ENCODE results near the gene KRTAP5-8.
"Not testable (repeated sequence)": the region's sequence is repeated elsewhere in the genome, so short reads cannot be mapped to it uniquely, and the experiment has no call there.

The KRTAP5-8 gene

DNA sequence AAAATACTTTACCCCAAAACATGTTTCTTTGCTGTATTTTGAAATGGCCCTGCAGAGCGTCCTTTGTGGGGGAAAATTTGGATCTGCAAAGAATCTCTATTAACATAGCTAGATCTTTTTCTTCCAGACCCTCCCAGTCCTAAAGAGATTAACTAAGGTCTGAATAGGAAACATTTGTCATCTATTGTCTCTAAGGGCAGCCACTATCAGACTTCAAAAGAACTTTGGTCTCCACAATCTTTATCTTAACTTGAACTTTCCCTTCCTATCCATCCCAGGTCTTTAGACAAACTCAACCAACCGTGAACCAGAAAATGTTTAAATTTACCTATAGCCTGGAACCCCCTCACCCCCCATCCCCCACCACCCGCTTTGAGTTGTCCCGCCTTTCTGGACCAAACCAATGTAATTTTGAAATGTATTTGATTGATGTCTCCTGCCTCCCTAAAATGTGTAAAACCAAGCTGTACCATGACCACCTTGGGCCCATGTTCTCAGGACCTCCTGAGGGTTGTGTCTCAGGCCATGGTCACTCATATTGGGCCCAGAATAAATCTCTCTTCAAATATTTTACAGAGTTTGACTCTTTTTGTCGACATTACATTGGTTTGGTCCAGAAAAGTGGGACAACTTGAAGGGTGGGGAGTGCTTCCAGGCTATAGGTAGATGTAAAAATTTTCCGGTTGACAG lies 6.8 kb downstream of the KRTAP5-8 start:
- DNase-seq, result no peak

DNA sequence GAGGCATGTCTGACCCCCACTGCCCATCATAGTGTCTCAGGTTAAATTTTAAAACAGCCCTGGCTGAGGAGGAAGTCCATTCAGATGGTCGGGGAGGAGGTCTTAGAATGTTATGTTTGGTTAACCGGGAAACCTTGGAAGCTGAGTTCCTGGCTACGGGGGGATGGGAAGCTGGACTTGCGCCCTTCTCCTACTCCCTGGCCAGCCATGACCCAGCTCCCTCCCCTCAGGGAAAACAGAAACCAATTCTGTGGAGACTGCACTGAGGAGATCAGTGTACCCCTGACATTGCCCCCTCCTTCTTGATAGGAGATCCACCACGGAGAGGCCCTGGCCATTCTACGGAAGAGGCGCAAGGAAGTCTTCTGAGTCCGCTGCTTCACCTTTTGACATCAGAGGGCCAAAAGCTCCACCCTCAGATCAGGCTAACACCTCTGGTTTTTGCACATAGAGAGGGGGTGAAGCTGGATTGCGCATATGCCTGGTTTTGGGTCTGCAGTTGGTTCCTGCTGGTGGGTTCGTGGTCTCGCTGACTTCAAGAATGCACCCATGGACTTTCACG lies 7.7 kb downstream of the KRTAP5-8 start:
- DNase-seq, result no peak

GRCh38 chr11:71548120-71548519 lies 10.3 kb downstream of the KRTAP5-8 start, which contains the start of gene KRTAP5-9:
TSS of gene KRTAP5-9 (plus strand) at chr11:71548420. CDS start at chr11:71548658, 238 bp downstream.
- DNase-seq, result no peak

DNA sequence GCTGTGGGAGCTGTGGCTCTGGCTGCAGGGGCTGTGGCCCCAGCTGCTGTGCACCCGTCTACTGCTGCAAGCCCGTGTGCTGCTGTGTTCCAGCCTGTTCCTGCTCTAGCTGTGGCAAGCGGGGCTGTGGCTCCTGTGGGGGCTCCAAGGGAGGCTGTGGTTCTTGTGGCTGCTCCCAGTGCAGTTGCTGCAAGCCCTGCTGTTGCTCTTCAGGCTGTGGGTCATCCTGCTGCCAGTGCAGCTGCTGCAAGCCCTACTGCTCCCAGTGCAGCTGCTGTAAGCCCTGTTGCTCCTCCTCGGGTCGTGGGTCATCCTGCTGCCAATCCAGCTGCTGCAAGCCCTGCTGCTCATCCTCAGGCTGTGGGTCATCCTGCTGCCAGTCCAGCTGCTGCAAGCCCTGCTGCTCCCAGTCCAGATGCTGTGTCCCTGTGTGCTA lies 10.9 kb downstream of the KRTAP5-8 start:
- no peak for DNase-seq

- DNase-seq, result no peak
These were observed 13.9 kb downstream of the KRTAP5-8 start for GRCh38 chr11:71551711-71552110.

- no peak for DNase-seq
These were observed 17.2 kb downstream of the KRTAP5-8 start for GRCh38 chr11:71554996-71555395.

- no peak for DNase-seq
These were observed 17.7 kb downstream of the KRTAP5-8 start for GRCh38 chr11:71555508-71555907.

DNA sequence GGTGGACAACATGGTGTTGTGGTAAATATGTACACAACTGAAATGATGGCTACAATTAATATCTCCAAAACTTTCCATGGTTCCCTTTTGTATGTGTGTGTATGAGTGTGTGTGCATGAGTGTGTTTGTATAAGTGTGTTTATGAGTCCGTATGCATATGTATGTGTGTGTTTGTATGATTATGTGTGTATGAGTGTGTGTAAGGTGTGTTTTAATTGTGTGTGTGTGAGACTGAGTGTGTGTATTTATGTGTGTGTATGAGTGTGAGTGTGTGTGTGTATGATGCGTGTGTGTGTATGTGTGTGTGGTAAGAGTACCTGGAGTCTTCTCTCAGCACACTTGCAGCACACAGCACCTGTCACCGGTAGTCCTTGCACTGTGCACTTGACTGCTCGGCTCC lies 18.2 kb downstream of the KRTAP5-8 start:
- DNase-seq, result no peak

GRCh38 chr11:71557257-71557656 lies 19.4 kb downstream of the KRTAP5-8 start:
- DNase-seq, result no peak

GRCh38 chr11:71558996-71559395 lies 21.2 kb downstream of the KRTAP5-8 start:
- no peak for DNase-seq

DNA sequence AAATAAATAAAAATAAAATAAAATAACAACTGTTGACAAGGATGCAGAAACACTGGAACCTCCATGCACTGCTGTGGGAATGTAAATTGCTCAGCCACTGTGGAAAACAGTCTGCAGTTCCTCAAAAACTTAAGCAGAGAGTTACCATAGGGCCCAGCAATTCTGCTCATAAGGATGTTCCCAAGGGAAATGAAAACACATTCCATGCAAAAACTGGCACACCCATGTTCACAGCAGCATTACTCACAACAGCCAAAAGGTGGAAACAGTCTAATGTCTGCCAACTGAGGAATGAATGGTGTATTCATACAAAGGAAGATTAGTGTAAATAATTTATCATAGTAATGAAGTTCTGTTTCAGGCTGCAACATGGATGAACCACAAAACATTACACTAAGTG lies 24.3 kb downstream of the KRTAP5-8 start:
- no peak for DNase-seq

GRCh38 chr11:71563406-71563805 lies 25.6 kb downstream of the KRTAP5-8 start:
- DNase-seq, result no peak

GRCh38 chr11:71564430-71564829 lies 26.6 kb downstream of the KRTAP5-8 start:
- DNase-seq, result no peak

DNA sequence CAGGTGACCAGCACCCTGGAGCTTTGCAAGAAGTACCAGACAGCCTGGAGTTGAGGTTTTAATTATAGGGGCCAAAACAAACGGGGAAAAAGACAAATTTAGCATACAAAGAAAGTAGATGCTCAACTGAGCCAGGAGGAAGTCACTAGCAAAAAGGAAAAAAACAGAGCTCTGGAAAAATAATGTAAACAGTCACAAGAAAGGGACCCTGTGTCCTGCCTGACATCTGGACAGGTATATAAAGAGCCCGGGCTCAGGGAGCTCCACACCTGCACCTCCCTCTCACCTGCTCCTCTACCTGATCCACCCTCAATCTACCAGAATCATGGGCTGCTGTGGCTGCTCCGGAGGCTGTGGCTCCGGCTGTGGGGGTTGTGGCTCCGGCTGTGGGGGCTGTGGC lies 27.4 kb downstream of the KRTAP5-8 start, which contains the start of gene KRTAP5-10:
TSS of gene KRTAP5-10 (plus strand) at position 301 of the 400 bp plus-strand sequence. CDS start at position 326, 25 bp downstream.
- DNase-seq, result no peak

DNA sequence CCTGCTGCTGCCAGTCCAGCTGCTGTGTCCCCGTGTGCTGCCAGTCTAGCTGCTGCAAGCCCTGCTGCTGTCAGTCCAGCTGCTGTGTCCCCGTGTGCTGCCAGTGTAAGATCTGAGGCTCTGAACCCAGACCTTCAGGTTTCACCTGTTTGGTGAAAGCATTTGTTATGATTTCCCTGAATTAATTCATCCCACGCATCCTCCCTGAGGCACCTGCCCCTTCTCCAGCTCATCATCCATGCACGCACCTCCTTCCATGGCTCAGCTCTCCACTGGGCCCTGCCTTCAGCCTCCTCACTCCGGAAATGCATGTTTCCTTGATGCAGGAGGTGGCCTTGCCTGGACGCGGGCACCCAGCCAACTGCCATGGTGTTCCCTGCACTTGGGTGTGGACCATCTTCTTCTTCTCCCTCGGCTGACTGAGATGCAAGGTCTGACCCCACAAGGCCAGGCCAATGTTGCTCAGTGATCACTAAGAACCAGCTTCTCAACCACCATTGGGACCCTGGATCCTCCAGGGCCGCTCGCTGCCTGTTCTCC lies 28.3 kb downstream of the KRTAP5-8 start:
- no peak for DNase-seq

DNA sequence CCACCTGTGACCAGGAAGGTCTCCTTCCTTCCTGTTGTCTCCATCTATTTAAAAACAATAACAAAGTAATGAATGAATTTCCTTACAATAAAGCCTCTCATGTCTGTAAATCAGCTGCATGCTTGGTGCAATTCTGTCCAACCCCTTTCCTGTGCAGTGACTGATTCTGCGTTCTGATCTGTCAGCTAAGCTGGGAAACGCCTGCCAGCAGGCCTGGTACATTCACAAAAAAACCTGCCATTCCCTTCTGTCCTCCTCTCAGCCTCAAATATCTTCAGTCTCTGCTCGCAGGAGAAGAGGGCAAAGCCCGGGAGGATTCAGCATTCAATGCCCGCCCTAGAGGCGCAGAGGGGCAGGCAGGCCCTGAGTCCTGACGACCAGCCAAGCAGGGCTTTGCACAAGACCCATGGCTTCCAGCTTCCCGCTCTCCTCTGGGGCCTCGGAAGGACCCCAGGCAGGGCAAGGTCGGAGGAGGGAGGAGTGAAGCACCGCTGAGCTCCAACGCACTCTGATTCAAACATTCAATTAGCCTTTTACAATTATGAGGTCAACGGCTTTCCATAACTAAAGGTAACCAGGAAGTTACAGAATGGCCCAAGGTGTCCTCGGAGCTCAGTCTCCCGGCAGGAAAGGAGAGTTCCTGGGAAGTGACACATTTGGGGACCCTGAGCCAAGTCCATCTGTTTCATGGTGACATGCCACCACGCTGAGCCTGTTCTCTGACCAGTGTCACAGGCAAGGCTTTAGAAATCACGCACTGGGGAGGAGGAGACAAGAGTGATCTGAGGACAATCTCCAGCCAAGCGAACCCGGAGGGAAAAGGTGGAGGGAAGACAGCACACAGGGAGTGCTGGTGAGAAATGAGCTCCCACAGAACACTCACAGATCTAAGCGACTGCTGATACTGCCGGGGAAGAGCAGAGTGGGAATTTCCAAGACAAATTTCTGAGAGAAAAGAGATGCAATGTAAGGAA lies 29.1 kb downstream of the KRTAP5-8 start:
- not testable (repeated sequence) for DNase-seq

GRCh38 chr11:71567633-71568032 lies 29.8 kb downstream of the KRTAP5-8 start:
- DNase-seq, result not testable (repeated sequence)

DNA sequence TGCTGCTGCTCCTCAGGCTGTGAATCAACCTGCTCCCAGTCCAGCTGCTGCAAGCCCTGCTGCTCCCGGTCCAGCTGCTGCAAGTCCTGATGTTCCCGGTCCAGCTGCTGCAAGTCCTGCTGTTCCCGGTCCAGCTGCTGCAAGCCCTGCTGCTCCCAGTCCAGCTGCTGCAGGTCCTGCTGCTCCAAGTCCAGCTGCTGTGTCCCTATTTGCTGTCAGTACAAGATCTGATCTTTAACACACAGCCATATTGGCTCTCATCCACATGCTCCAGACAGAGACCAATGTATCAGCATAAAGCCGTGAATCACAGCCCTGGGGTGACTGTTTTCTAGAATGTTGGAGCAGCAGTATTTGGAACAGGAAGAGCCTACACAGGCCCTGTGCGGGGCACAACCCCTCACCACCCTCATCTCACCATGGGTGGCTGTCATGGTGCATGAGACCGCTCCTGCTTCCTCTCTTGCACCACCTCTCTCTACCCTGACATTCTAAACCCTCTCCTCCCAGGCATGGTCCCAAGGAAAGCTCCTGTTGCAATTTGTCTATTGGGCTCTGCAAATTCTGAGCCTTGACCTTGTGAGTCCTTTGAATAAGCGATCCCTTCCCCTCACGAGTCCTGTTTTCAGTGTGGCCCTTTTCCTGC lies 31.0 kb downstream of the KRTAP5-8 start:
- DNase-seq, result no peak

- not testable (repeated sequence) for DNase-seq
These were observed 33.5 kb downstream of the KRTAP5-8 start for GRCh38 chr11:71571101-71571850.

DNA sequence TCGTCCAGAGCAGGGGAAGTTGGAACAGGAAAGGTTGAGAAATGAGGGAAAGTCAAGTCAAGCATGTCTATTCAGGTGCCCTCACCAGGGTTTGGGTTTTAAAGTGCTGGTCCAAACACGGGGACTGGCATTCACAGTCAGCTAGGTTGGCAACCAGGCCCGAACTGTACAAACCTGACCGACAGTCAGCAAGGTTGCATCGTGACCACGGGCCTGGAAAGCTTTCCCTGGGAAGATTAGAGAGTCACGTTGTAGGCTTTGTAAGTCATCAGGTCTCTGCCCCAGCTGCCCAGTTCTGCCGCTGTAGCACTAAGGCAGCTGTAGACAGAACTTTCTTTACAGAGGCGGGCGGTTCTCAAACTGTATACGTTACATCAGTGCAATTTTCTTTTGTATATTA lies 35.0 kb downstream of the KRTAP5-8 start:
- DNase-seq, result no peak

GRCh38 chr11:71574418-71574817 lies 36.6 kb downstream of the KRTAP5-8 start:
- no peak for DNase-seq
